HG02571 (cell line): Measurements from ENCODE around the gene MYOZ2.
"Not testable (repeated sequence)": the region's sequence is repeated elsewhere in the genome, so short reads cannot be mapped to it uniquely, and the experiment has no call there.

Experiments used
- ATAC-seq: cut with Tn5 transposase; IDR thresholded peaks from one replicate; pipeline ENCODE4 v1.9.1; 2021; ENCODE audit warnings: mild to moderate bottlenecking, moderate library complexity; ENCODE audit not compliant: unreplicated experiment

Gene MYOZ2

GRCh38 chr4:119125931-119126330, 9.7 kb upstream of the MYOZ2 start:
- ATAC-seq: no peak

GRCh38 chr4:119128148-119128547, 7.5 kb upstream of the MYOZ2 start:
- no peak for ATAC-seq

DNA sequence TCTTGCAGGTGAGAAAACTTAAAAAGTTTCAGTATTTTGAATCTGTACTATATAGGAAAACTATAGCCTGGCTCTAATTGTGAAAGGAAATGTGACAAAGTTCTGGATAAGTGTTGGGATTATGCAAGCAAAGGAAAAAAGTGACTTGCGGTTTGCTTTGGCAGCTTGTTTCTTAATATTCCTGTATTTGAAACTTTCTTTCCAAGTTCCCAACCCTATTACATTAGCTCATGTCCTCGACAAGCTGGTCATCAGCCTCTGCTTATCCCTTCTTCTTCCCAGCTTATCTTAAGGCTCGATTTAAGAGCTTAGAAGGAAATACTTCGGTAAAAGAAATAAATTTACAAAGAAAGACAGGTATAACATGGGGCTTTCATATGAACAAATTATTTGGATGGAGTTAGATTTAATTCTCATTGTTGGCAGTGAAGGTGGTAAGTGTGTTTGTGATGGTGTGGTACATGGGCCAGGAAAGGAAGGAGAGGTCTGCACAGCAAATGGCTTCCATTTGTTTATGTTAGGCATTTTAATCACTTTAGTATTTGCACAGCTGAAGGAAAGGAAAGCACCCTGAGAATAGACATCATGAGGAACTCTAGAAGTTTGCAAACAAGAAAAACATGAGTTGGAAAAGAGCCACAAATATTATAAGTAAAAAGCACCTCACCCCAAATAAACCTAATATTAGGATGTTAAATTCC, 5.1 kb upstream of the MYOZ2 start:
- no peak for ATAC-seq

DNA sequence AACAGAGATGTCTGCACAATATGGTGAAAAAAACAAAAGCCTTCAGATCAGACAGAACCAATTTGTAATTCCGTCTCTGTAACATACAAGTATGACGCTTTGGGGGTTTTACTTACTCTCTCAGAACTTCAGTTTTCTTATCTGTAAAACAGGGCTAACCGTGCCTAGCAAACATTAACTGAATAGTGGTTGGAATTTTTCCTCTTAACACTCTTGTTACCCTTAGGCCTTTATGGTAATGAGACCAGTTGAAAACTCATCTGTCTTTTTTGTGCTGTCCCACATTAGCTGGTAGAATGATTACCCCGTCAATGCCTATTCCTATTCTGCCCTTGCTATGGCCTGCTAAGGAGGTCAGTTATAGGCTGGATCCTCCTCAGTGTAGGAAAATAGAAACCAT, 4.5 kb upstream of the MYOZ2 start:
- ATAC-seq: no peak

- ATAC-seq: no peak
Measured at GRCh38 chr4:119132306-119132705, 3.3 kb upstream of the MYOZ2 start.

DNA sequence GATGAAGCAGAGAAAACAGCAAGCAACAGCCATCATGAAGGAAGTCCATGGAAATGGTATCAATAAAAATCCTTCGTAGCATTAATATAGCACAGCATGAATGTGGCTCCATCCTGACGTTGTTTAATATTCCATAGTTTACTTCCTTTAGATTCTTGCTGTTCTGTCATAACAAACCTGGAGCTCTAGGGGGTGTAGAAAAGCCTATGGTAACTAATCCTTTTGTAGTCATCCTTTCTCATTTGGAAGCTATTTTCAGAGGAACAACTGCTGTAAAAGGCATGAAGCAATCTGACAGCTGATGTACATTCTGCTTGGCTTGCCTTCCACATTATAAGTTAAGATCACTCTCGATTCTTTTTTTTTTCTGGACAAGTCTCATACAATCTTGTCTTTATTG, 914 bp downstream of the MYOZ2 start:
- no peak for ATAC-seq

DNA sequence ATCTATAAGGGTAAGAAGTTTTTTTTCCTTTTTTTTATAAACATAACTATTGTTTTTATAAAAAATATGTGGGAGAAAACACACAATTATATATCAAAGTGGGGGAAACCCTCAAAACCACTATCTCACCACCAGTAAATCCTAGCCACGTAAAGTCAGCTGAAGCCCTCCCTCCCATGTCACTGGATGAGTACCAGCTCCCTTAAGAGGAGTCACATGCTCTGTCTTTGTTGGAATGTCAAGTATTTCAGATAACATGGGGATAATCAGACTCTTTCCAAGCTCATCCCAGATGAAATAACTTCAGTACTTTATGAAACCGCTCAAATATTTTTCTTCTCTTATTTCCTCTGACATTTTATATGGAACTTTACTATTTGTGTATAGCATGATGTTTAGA, 2.4 kb downstream of the MYOZ2 start:
- ATAC-seq: no peak

GRCh38 chr4:119139311-119139710, 3.7 kb downstream of the MYOZ2 start:
- ATAC-seq: no peak

DNA sequence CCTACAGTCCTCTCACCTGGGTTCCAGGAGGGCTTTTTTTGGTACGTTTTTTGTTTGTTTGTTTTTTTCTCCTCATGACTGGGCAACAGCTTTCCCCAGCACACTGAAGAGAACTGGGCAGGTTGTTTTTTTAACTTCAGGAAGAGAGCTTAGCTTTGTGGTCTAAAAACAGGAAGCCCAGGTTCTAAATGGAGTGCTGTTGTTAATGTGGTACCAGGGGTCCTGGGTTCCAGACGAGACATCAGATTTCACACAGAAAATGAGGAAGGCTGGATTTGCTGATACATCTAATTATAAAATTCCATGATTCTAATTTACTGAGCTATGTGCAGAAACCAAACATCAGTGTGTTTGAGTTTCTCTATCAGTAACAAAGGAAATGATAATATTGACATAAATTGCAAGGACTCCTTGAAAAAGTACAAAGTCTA, 4.2 kb downstream of the MYOZ2 start:
- ATAC-seq: no peak

- ATAC-seq: not testable (repeated sequence)
Measured at GRCh38 chr4:119141283-119141682, 5.7 kb downstream of the MYOZ2 start.

DNA sequence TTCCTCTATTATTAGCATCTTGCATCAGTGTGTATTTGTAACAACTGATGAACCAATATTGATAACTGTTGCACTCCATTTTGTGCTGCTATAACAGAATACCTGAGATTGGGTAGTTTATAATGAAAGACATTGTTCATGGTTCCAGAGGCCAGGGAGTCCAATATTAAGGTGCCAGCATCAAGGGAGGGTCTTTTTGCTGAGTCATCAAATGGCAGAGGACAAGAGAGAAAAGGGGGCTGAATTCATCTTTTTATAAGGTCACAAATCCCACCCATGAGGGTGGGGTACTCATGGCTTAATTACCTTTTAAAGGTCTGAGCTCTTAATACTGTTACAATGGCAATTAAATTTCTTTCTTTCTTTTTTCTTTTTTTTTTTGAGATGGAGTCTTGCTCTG, 7.2 kb downstream of the MYOZ2 start:
- no peak for ATAC-seq

- not testable (repeated sequence) for ATAC-seq
Measured at GRCh38 chr4:119143341-119143740, 7.7 kb downstream of the MYOZ2 start.

- no peak for ATAC-seq
Measured at GRCh38 chr4:119149110-119149509, 13.5 kb downstream of the MYOZ2 start.

- no peak for ATAC-seq
Measured at GRCh38 chr4:119151161-119151560, 15.5 kb downstream of the MYOZ2 start.

GRCh38 chr4:119152741-119153140, 17.1 kb downstream of the MYOZ2 start:
- no peak for ATAC-seq

DNA sequence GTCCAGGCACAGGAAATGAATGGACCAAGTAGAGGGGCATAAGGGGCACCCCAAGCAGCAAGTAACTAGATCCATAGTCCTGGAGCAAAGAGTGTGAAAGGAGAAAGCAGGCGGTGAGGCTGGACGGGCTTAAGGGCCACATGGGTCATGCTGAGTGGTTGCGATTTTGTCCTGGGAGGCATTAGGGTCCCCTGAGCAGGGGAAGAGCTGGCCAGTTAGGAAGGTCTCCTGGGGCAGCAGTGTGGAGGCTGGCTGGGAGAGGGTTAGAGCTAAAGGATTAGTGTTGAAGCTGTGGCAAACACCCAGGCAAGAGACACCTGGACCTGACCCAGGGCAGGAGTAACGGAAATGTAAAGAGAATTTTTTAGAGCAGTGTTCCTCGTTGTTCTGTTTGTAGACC, 26.5 kb downstream of the MYOZ2 start:
- ATAC-seq: no peak

DNA sequence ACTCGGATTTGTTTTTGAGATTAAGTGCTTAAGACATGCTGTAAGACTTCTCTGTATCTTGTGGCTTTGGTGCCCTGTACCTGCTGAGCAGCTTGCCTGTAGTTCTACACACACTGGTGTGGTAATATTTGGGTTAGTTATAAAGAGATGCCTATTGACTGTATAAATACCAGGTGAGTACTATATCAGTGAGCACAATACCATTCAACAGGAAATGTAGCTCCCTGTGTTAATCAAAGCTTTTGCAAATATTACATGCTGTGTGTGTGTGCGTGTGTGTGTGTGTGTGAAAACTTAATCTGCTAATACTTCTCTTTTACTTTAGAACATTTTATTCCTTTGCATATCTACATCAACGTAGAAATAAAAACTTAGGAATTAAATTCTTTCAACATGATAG, 30.1 kb downstream of the MYOZ2 start:
- ATAC-seq: no peak

DNA sequence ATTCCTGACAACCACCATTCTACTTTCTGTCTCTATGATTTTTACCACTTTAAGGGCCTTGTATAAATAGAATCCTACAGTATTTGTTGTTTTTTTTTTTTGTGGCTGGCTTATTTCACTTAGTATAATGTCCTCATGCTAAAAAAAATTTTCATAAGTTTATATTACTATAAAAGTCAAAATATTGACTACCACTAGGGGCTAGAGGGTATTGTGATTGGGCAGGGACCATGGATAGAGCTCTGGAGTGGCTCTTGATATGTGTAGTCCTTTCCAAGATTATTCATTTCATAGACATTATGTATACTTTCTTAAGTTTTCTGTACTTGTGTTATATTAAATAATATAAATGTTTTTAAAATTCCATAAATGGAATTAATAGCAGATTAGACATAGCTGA, 34.6 kb downstream of the MYOZ2 start:
- no peak for ATAC-seq

DNA sequence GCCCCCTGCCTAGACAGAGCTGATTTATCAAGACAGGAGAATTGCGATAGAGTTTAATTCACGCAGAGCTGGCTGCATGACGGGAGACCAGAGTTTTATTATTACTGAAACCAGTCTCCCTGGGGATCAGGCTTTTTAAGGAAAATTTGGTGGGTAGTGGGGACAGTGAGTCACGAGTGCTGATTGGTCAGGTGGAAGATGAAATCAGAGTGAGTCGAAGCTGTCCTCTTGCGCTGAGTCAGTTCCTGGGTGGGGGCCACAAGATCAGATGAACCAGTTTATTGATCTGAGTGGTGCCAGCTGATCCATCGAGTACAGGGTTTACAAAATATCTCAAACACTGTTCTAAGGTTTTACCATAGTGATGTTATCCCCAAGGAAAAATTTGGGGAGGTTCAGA, 36.6 kb downstream of the MYOZ2 start:
- no peak for ATAC-seq

DNA sequence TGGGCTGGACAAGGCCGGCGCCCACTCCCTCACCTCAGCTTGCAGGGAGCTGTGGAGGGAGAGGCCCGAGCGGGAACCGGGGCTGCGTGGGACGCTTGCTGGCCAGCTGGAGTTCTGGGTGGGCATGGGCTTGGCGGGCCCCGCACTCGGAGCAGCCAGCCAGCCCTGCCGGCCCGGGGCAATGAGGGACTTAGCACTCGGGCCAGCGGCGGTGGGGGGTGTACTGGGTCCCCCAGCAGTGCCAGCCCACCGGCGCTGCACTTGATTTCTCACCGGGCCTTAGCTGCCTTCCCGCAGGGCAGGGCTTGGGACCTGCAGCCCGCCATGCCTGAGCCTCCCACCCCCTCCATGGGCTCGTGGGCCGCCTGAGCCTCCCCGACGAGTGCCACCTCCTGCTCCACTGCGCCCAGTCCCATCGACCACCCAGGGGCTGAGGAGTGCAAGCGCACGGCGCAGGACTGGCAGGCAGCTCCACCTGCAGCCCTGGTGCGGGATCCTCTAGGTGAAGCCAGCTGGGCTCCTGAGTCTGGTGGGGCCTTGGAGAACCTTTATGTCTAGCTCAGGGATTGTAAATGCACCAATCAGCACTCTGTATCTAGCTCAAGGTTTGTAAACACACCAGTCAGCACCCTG, 38.2 kb downstream of the MYOZ2 start:
- not testable (repeated sequence) for ATAC-seq

GRCh38 chr4:119179011-119179410, 43.4 kb downstream of the MYOZ2 start:
- ATAC-seq: no peak

DNA sequence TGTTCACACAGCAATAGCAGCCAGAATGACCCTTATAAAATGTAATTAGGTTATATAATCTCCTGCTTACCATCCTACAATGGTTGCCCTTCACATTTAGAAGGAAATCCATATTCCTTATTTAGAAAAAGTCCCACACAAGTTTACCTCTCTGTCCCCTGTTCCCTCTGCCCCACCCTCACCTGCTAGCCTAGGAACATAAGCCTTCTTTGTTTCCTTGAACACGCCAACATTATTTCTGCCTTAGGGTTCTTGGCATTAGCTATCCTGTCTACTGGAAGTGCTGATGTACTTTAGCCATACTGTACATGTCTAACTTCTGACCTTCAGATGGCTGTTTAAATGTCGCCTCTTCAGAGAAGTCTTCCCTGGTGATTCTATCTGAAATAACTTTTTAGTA, 48.5 kb downstream of the MYOZ2 start:
- ATAC-seq: no peak

GRCh38 chr4:119189638-119190037, 54.0 kb downstream of the MYOZ2 start:
- no peak for ATAC-seq
